Measurements from ENCODE around the gene PIEZO2.

Gene PIEZO2

GRCh38 chr18:11096411-11096810 lies 53.0 kb downstream of the PIEZO2 start:
- no peak for DNase-seq (ENCODE audit: low spot score)

GRCh38 chr18:11095674-11096293 lies 53.6 kb downstream of the PIEZO2 start:
- no peak for DNase-seq (ENCODE audit: low spot score)
- no peak for TF ChIP-seq CTCF (IDR thresholded peaks at IDR 0.05; ENCODE audit: extremely low read depth, missing control alignments)

More at GRCh38 chr18:11096411-11096810, 53.0 kb downstream of the PIEZO2 start:
- TF ChIP-seq CTCF (IDR thresholded peaks at IDR 0.05; ENCODE audit: extremely low read depth, missing control alignments), result no peak

- no peak for DNase-seq (ENCODE audit: low spot score)
- no peak for TF ChIP-seq CTCF (IDR thresholded peaks at IDR 0.05; ENCODE audit: extremely low read depth, missing control alignments)
These were observed 54.2 kb downstream of the PIEZO2 start for GRCh38 chr18:11095211-11095610.

GRCh38 chr18:11091746-11092145 lies 57.6 kb downstream of the PIEZO2 start:
- DNase-seq (ENCODE audit: low spot score), result no peak
- TF ChIP-seq CTCF (IDR thresholded peaks at IDR 0.05; ENCODE audit: extremely low read depth, missing control alignments), result no peak

GRCh38 chr18:11089931-11090715 lies 59.2 kb downstream of the PIEZO2 start:
- no peak for DNase-seq (ENCODE audit: low spot score)
- TF ChIP-seq CTCF (IDR thresholded peaks at IDR 0.05; ENCODE audit: extremely low read depth, missing control alignments), result no peak

GRCh38 chr18:11081009-11081532 lies 68.3 kb downstream of the PIEZO2 start:
- TF ChIP-seq CTCF (IDR thresholded peaks at IDR 0.05; ENCODE audit: extremely low read depth, missing control alignments), result no peak

GRCh38 chr18:11078491-11078890 lies 70.9 kb downstream of the PIEZO2 start:
- TF ChIP-seq CTCF (IDR thresholded peaks at IDR 0.05; ENCODE audit: extremely low read depth, missing control alignments), result no peak
- no peak for DNase-seq (ENCODE audit: low spot score)

More at GRCh38 chr18:11081009-11081532, 68.3 kb downstream of the PIEZO2 start:
- no peak for DNase-seq (ENCODE audit: low spot score)
